Stimulated activated CD4-positive, alpha-beta T cell treated with anti-CD3 and anti-CD28 coated beads, Interleukin-1b, Interleukin-23, amount 100 ng/mL, for 1 hour (primary cell): Measurements from ENCODE around the gene STAB2.

Experiments
- DNase-seq, 2 donors: peaks; one replicate each; pipeline ENCODE4 v3.0.0-alpha.2; 2020; ENCODE audit warnings: low read depth in 2 of 2

STAB2 gene

GRCh38 chr12:103586132-103586531 is 941 bp upstream of the STAB2 start:
- DNase-seq, result no peak

- DNase-seq, result no peak
Measured at GRCh38 chr12:103588680-103589079, 1.6 kb downstream of the STAB2 start.

GRCh38 chr12:103589517-103589916 is 2.4 kb downstream of the STAB2 start:
- DNase-seq, result no peak

GRCh38 chr12:103590271-103590670 is 3.2 kb downstream of the STAB2 start:
- DNase-seq, result no peak

- no peak for DNase-seq
Measured at GRCh38 chr12:103596981-103597380, 9.9 kb downstream of the STAB2 start.

GRCh38 chr12:103599274-103599673 is 12.2 kb downstream of the STAB2 start:
- no peak for DNase-seq

GRCh38 chr12:103600967-103601728 is 14.1 kb downstream of the STAB2 start:
- DNase-seq, result no peak

GRCh38 chr12:103620395-103620794 is 33.3 kb downstream of the STAB2 start:
- no peak for DNase-seq

GRCh38 chr12:103623716-103624115 is 36.6 kb downstream of the STAB2 start:
- no peak for DNase-seq

GRCh38 chr12:103626498-103626897 is 39.4 kb downstream of the STAB2 start:
- no peak for DNase-seq

GRCh38 chr12:103627189-103627855 is 40.2 kb downstream of the STAB2 start:
- DNase-seq, result no peak

- DNase-seq, result no peak
Measured at GRCh38 chr12:103632554-103633216, 45.6 kb downstream of the STAB2 start.

GRCh38 chr12:103634732-103635131 is 47.7 kb downstream of the STAB2 start:
- DNase-seq, result no peak

GRCh38 chr12:103635419-103635818 is 48.3 kb downstream of the STAB2 start:
- no peak for DNase-seq

- no peak for DNase-seq
Measured at GRCh38 chr12:103637021-103637420, 49.9 kb downstream of the STAB2 start.

GRCh38 chr12:103637429-103637828 is 50.4 kb downstream of the STAB2 start:
- DNase-seq, result no peak

- DNase-seq, result no peak
Measured at GRCh38 chr12:103639983-103640382, 52.9 kb downstream of the STAB2 start.

- no peak for DNase-seq
Measured at GRCh38 chr12:103640410-103640809, 53.3 kb downstream of the STAB2 start.

GRCh38 chr12:103640831-103641230 is 53.8 kb downstream of the STAB2 start:
- DNase-seq, result no peak

- DNase-seq, result no peak
Measured at GRCh38 chr12:103642240-103642864, 55.3 kb downstream of the STAB2 start.

- no peak for DNase-seq
Measured at GRCh38 chr12:103645202-103645601, 58.1 kb downstream of the STAB2 start.

GRCh38 chr12:103647267-103647666 is 60.2 kb downstream of the STAB2 start:
- DNase-seq, result no peak
